Sigmoid colon (tissue), 4 donors: ENCODE results near the gene KAZN.

Source experiments
- CTCF ChIP-seq, 4 experiments: fragments of 450-650 bp in 3 of 4; fragments of 200-600 bp in 1 of 4; IDR thresholded peaks; one replicate each; pipeline ENCODE4 v1.5.1; 2016 to 2019; ENCODE audit warnings: antibody characterized with exemption in 4 of 4, mild to moderate bottlenecking in 3 of 4, moderate library complexity in 2 of 4
- EP300 ChIP-seq, 4 donors: sonication (generic); formaldehyde crosslinking; IDR thresholded peaks; one replicate each; pipeline ENCODE4 v1.6.1; 2017; ENCODE audit warnings: antibody characterized with exemption in 4 of 4
- POLR2A ChIP-seq, 2 donors: fragments of 450-650 bp; IDR thresholded peaks; one replicate each; pipeline ENCODE4 v1.6.1; 2016; ENCODE audit warnings: antibody characterized with exemption in 2 of 2, mild to moderate bottlenecking in 2 of 2, moderate library complexity in 2 of 2

GRCh38 chr1:15077384-15077783 lies 478.9 kb downstream of the KAZN start:
- no peak for TF ChIP-seq POLR2A (IDR thresholded peaks at IDR 0.05)
- TF ChIP-seq EP300 (IDR thresholded peaks at IDR 0.05): no peak
- TF ChIP-seq CTCF (IDR thresholded peaks at IDR 0.05): no peak
